Panc1 (cell line): ENCODE measurements around the gene SNRPD3.

Experiments used
- CTCF ChIP-seq: fragments of 450-650 bp; IDR thresholded peaks from 2 replicates; pipeline ENCODE4 v1.5.1; 2017; ENCODE audit warnings: mild to moderate bottlenecking
- TCF7L2 ChIP-seq: IDR thresholded peaks from 2 replicates; pipeline ENCODE4 v1.6.1; 2011; ENCODE audit warnings: mild to moderate bottlenecking, low read depth, low read length, inconsistent platforms
- TF ChIP-seq, protein P1 (sequence below), 2 experiments: IDR thresholded peaks; 2 replicates each; pipeline ENCODE4 v1.6.1; 2011 to 2012; ENCODE audit warnings: low read depth in 2 of 2, control low read depth in 1 of 2, low read length in 1 of 2, mild to moderate bottlenecking in 1 of 2, moderate library complexity in 1 of 2; ENCODE audit not compliant: insufficient read depth in 1 of 2

DNA sequence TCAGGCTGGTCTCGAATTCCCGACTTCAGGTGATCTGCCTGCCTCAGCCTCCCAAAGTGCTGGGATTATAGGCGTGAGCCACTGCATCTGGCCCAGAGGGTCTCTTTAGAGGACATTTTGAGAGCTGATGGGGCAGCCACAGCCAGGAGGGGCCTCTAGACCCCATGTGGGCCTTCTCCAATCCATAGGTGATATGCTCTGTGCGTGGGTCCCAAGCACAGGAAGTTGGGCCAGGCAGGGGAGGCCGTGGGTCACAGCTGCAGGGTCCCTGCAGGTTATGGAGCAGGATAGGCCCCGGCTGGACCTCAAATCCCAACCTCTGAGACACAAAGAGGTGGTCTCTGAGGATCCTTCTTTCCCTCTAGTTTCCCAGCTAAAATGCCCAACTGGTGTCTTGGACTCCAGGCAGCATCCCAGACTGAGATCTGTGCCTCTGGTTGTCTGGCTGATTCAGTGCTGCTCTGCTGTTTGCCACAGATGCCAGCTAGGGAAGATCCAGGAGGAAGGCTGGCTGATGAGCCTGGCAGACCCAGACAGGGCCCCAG is 35.6 kb downstream of the SNRPD3 start:
- TF ChIP-seq CTCF: no peak
- TF ChIP-seq TCF7L2: no peak
- TF ChIP-seq, protein P1, sequence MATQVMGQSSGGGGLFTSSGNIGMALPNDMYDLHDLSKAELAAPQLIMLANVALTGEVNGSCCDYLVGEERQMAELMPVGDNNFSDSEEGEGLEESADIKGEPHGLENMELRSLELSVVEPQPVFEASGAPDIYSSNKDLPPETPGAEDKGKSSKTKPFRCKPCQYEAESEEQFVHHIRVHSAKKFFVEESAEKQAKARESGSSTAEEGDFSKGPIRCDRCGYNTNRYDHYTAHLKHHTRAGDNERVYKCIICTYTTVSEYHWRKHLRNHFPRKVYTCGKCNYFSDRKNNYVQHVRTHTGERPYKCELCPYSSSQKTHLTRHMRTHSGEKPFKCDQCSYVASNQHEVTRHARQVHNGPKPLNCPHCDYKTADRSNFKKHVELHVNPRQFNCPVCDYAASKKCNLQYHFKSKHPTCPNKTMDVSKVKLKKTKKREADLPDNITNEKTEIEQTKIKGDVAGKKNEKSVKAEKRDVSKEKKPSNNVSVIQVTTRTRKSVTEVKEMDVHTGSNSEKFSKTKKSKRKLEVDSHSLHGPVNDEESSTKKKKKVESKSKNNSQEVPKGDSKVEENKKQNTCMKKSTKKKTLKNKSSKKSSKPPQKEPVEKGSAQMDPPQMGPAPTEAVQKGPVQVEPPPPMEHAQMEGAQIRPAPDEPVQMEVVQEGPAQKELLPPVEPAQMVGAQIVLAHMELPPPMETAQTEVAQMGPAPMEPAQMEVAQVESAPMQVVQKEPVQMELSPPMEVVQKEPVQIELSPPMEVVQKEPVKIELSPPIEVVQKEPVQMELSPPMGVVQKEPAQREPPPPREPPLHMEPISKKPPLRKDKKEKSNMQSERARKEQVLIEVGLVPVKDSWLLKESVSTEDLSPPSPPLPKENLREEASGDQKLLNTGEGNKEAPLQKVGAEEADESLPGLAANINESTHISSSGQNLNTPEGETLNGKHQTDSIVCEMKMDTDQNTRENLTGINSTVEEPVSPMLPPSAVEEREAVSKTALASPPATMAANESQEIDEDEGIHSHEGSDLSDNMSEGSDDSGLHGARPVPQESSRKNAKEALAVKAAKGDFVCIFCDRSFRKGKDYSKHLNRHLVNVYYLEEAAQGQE (IDR thresholded peaks at IDR 0.05; ENCODE audit: insufficient read depth in 1 of 2, low read depth in 2 of 2, low read length in 1 of 2): no peak
